HS-27A (cell line): ENCODE data around the gene SAPCD2.

Experiments used
- DNase-seq: peaks from one replicate; pipeline ENCODE4 v3.0.0-alpha.2; 2012; ENCODE audit warnings: low read depth, missing footprints

SAPCD2 gene

GRCh38 chr9:137107312-137107921 is 37.1 kb upstream of the SAPCD2 start:
- no peak for DNase-seq

DNA sequence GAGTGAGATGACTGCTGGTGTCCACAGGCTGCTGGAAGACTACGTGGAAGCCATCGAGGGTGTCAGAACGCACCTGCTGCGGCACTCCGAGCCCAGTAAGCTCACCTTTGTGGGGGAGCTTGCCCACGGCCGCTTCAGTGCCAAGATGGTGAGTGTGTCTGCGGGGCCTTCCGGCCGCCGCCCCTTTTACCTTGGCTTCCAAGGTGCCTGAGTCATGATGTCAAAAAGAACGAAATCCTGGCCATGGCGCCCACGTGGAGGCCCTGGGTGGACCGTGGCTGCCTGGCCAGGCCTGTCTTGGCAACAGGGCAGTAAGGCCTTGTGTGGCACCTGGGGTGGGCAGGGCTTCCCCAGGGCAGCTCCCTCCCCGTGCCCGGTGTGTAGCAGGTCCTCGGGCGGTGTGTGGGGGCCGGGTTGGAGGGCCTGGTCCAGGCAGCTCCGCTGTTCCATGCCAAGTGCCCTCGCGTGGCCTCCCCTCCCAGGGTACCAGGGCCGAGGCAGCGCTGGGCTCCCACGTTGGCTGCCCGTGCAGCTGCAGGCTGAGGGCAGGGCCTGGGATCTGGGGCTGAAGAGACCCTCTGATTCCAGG is 36.4 kb upstream of the SAPCD2 start:
- no peak for DNase-seq

DNA sequence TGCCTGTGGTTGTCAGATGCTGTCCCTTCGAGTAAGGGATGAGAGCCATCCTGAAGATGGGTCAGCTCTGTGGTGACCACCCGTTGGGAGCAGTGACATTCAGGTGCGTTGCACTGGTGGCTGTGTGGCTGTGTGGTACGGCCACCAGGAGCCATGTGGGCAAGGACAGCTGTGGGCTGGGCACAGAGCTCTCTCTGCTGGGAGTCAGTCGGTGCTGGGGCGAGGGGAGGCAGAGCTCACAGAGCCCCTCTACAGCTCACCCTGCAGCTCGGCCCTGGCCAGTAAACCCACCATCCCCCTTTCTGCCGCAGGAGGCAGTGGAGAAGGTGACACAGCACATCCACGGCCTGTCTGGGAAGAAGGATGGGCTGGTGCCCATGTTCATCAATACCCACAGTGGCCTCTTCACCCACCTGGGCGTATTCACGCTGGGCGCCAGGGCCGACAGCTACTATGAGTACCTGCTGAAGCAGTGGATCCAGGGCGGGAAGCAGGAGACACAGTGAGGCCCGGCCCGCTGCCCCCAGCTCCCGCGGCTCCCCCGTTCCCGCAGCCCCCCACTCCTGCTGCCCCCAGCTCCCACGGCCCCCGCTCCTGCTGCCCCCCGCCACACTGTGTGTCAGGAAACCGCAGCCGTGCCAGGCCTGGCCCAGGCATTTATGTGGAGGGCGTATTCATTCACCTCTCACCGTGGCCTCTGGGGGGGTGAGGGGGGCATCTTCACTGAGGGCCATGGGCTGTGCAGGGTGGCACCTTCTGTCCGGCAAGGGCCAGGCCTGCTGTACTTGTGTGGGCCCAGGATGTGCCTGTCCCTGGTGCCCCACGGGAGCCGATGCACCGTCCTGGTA is 35.7 kb upstream of the SAPCD2 start:
- no peak for DNase-seq

GRCh38 chr9:137103206-137103999 is 33.0 kb upstream of the SAPCD2 start:
- no peak for DNase-seq

- no peak for DNase-seq
Measured at GRCh38 chr9:137099231-137099630, 28.9 kb upstream of the SAPCD2 start.

DNA sequence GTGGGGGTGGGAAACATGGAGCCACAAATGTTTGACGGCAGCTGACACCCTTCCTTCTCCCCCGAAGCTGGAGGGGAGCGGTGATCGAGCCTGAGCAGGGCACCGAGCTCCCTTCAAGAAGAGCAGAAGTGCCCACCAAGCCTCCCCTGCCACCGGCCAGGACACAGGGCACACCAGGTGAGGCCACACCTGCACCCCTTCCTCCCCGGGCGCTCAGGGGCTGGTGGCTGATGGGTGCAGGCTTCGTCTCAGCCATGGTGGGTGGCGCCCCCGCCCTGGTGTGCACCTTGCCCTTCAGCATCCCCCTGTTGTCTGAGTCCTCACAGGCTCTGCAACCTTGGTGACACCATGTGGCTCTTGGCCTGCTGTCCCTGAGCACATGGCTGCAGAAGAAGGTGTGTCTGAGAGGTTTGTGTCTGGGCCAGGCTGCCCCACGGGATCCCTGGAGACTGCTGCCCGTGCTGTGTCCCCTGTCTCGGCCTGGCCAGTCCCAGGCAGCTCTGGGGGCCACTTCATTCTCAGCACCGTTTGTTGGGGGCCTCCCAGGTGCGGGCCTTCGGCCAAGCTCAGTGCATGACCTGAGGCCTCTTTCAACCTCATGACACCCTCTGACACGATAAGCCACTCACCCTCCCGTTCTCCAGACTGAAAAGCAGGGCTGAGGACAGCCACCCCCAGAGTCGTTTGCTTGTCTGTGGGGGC is 27.6 kb upstream of the SAPCD2 start:
- DNase-seq: no peak

GRCh38 chr9:137096785-137097546 is 26.6 kb upstream of the SAPCD2 start:
- no peak for DNase-seq

- no peak for DNase-seq
Measured at GRCh38 chr9:137095664-137096517, 25.5 kb upstream of the SAPCD2 start.

GRCh38 chr9:137089232-137089947 is 19.0 kb upstream of the SAPCD2 start:
- no peak for DNase-seq

- no peak for DNase-seq
Measured at GRCh38 chr9:137088121-137088520, 17.8 kb upstream of the SAPCD2 start.

DNA sequence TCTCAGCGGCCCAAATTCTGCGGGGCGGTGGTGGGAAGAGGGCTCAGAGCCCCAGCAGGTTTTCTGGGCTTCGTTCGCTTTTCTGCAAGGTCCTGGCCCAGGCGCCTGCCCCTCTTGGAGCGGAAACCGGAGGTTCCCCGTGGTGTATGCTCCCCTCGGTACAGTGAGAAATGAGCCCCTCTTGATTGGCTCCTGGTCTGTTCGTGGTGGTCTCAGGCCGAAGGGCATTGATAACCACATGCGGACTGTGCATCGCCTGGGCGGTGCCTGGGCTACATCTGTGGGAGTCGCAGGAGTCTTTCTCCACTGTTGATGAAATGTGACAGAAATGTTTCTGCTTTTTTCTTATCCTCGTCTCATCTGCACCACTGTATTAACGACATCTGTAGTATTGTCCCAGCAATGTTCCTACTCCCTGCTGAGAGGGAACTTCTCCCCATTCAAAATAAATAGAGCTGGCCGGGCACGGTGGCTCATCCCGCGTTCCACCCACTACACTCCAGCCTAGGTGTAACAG is 17.1 kb upstream of the SAPCD2 start:
- no peak for DNase-seq

DNA sequence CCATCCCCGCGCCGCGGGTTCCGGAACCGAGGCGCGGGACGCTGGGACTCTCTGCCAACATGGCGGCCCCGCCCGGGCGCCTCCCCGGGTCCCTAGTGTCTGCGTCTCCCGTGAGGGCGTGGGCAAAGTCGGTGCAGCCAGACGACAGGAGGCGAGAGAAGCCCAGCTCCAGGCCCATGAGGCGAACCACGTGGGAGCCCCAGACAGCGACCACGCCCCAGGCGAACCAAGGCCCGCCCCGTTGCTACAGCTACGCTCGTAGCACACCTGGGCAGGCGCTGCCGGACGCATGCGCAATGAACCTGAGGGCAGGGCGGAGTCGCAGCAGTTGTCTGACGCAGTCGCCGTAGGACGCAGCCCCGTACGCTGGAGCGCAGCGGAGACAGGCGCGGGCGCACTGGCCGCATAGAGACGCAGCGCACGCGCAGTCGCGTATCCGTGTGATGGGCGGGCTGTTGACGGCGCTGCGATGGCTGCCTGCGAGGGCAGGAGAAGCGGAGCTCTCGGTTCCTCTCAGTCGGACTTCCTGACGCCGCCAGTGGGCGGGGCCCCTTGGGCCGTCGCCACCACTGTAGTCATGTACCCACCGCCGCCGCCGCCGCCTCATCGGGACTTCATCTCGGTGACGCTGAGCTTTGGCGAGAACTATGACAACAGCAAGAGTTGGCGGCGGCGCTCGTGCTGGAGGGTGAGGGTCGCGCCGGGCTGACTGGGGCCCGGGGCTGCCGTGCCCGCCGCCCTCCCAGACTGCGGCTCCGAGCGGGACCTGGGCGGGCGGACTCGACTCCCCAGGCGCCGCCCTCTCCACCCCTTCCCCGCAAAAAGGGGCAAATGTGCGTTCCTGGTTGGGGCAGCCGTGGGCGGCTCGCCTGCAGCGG is 16.4 kb upstream of the SAPCD2 start, which contains the start of gene MAN1B1:
TSS of gene MAN1B1 (plus strand) at position 455 of the 878 bp plus-strand sequence. CDS start at position 470, 15 bp downstream.
- DNase-seq: peak; percentile 80

- no peak for DNase-seq
Measured at GRCh38 chr9:137085920-137086530, 15.7 kb upstream of the SAPCD2 start.

GRCh38 chr9:137084526-137084925 is 14.2 kb upstream of the SAPCD2 start:
- DNase-seq: no peak

- DNase-seq: peak; percentile 78
Measured at GRCh38 chr9:137083394-137084004, 13.1 kb upstream of the SAPCD2 start.

DNA sequence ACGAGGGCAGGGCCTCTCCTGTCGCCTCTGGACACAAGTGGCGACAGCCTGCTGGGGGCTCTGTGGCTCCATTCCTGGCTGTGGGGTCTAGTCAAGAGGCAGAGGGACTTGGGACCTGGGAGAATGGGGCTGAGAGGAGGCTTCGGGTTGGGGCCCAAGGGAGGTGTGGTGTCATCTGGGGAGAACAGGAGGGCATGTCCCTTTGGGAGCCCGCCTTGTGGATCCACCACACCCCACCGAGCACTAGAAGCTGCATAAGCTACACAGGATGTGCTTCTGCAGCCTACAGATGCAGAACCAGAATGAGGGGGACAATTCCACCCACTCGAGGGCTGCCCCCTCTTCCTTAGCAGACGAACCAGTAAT is 12.6 kb upstream of the SAPCD2 start:
- no peak for DNase-seq
